Breast epithelium (tissue), 3 donors: Measurements from ENCODE around the gene PHACTR1.

Source experiments
- POLR2A ChIP-seq: fragments of 450-650 bp; IDR thresholded peaks from one replicate; pipeline ENCODE4 v1.6.1; 2016; ENCODE audit warnings: antibody characterized with exemption, mild to moderate bottlenecking, moderate library complexity
- POLR2AphosphoS5 ChIP-seq, 3 donors: sonication (generic); formaldehyde crosslinking; IDR thresholded peaks; one replicate each; pipeline ENCODE4 v1.6.1; 2017; ENCODE audit warnings: antibody characterized with exemption in 3 of 3
- TF ChIP-seq, protein P1 (sequence below), 3 donors: fragments of 450-650 bp; IDR thresholded peaks; one replicate each; pipeline ENCODE4 v1.5.1; 2016 to 2017; ENCODE audit warnings: antibody characterized with exemption in 3 of 3, mild to moderate bottlenecking in 3 of 3, moderate library complexity in 3 of 3

DNA sequence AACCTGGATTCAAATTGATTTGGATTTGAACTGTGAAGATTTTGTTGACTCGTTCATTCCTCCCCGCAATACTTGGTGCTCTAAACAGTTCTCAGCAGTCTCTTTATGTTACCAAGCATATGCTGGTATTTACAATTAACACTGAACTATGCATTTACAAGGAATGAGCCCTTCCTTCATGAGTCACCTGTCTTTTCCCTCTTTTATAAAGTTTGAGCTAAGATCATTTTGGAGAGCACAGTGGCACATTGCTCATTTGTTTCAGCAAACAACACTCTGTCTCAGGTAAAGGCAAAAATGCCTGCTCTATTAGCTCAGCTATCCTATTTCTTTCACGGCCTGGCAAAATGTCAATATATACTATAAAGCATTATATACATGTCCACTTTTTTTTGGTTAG is 285.4 kb downstream of the PHACTR1 start:
- TF ChIP-seq, protein P1, sequence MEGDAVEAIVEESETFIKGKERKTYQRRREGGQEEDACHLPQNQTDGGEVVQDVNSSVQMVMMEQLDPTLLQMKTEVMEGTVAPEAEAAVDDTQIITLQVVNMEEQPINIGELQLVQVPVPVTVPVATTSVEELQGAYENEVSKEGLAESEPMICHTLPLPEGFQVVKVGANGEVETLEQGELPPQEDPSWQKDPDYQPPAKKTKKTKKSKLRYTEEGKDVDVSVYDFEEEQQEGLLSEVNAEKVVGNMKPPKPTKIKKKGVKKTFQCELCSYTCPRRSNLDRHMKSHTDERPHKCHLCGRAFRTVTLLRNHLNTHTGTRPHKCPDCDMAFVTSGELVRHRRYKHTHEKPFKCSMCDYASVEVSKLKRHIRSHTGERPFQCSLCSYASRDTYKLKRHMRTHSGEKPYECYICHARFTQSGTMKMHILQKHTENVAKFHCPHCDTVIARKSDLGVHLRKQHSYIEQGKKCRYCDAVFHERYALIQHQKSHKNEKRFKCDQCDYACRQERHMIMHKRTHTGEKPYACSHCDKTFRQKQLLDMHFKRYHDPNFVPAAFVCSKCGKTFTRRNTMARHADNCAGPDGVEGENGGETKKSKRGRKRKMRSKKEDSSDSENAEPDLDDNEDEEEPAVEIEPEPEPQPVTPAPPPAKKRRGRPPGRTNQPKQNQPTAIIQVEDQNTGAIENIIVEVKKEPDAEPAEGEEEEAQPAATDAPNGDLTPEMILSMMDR (IDR thresholded peaks at IDR 0.05) = no peak
- TF ChIP-seq POLR2AphosphoS5 (IDR thresholded peaks at IDR 0.05) (no peak), POLR2A (no peak)
